Inflammatory macrophage (primary cell): ENCODE measurements around the gene LSR.
"Not testable (repeated sequence)": the region's sequence is repeated elsewhere in the genome, so short reads cannot be mapped to it uniquely, and the experiment has no call there.

Experiments
- DNase-seq, 2 donors: peaks; one replicate each; pipeline ENCODE4 v3.0.0-alpha.2; 2020 to 2022

LSR gene

DNA sequence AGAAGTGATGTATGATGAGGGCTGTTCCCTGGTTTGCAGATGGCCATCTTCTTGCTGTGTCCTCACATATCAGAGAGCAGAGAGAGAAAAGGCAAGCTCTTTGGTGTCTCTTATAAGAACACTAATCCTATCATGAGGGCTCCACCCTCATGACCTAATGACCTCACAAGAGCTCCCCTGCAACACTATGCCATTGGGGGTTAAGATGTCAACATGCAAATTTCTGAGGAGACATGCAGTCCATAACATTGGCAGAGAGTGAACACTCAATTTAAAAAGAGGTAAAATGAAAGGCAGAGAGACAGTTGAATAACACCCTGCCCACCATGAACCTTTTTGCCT lies 31.2 kb upstream of the LSR start:
- peak in 1 of 2 donors; percentile 71 for DNase-seq

DNA sequence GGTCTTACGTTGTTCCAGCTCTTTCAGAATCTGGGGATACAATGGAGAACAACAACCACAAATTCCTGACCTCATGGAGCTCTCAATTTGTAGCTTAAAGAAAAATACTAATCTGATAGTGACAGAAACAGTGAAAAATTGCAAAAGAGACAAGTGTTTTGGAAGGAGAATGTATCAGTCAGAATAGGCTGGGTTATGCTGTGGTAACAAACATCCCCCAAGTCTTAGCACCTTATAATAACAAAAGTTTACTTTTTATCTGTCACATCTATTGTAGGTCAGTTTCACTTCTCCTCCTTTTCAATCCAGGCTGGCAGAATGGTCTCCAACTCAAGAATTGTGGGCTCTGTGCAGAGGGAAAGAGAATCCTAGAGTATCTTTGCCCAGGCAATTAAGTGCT lies 29.8 kb upstream of the LSR start:
- no peak for DNase-seq

DNA sequence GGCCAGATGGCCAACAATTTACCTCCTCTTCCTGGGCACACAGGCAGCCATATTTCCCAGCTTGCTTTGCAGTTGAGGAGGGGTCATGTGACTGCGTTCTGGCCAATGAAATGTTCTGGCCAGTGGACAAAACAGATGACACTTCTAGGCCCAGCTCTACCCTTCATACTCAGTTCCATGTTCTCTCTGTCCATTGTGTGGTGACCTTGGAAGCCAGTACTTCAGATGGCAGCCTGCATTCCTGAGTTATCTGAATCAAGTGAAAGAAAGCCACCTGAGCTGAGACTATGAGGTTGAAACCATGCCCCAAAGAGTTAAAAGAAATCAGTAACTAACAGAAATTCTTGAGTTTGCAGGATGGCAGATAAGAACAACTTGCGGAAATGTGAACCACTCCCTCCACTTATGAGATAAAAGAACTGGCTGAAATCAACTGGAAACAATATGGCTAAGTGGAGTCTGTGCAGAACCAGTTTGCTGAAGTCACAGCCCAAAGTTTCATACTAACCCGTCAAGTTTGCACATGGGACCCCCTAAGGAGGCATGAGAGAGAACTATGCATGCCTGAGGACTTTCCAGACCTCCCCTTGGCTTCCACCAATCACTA lies 28.4 kb upstream of the LSR start:
- DNase-seq: no peak

DNA sequence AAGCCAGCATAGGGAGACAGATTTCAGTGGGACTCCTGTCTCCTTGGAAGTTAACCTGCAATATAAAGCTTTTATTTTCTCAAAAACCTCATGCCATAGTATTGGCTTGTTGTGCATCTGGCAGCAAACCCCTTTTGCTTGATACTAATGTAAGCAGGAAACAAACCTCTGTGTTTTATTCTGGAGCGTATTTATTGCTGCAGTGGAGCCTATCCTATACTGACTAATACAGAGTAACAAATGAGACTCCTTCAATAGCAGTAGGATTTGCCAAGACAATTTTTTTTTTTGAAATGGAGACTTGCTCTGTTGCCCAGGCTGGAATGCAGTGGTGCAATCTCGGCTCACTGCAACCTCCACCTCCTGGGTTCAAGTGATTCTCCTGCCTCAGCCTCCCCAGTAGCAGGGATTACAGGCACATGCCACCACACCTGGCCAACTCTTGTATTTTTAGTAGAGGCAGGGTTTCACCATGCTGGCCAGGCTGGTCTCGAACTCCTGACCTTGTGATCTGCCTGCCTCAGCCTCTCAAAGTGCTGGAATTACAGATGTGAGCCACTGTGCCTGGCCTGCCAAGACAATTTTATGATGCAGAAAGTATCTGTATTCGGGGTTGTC lies 27.7 kb upstream of the LSR start:
- DNase-seq: not testable (repeated sequence)

DNA sequence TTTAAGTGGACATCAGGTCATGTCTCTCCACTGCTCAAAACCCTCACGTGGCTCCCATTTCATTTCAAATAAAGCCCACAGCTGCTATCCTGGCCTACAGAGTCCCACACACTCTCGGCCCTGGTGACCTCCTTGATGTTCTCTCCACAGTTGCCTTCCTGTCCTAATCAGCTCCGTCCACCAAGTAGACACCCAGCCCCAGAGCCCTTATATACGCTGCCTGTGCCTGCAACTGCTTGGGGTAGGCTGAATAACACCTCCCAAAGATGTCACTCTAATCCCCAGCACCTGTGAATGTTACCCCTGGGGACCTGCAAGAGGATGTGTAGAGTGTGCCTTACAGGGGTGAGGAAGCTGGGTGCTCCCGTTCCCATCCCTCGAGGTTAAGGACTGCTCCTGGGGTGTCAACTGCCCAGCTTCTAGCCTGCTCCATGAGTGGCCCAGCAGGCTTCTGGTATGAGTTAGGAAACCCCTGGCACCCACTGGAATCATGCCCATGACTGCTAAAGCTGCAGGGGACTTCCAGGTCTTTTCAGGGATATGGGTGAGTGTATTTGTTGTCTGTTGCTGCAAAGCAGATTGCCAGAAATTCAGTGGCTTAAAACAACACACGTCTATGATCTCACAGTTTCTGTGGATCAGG lies 26.3 kb upstream of the LSR start:
- DNase-seq: peak in 1 of 2 donors; percentile 31

DNA sequence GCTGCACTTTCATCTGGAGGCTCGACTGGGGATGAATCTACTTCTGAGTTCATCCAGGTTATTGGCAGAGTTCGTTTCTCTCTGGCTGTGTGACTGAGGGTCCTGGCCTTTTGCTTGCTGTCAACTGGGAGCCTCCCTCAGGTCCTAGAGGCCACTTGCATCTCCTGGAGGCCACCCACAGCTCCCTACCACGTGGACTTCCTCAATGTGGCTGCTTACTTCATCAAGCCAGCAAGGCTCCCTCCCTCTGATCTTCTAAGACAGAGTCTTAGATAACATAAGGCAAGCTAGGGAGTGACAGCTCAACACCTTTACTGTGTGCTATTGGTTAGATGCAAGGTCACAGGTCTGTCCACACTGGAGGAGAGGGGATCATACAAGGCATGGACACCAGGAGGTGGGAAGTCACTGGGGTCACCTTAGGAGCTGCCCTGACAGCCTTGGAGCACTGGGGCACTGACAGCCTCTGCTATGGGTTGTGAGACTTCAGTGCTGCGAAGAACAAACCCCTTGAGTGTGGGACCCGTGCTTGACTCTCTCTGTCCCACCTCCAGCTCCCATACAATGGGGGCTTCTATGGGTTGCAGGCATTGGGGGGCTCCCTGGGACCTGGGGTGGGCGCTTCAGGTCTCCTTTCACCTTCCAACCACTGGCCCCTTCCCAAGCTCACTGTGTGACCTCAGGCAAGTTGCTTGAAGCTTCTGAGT lies 25.6 kb upstream of the LSR start:
- peak; percentile 83 to 92 for DNase-seq

DNA sequence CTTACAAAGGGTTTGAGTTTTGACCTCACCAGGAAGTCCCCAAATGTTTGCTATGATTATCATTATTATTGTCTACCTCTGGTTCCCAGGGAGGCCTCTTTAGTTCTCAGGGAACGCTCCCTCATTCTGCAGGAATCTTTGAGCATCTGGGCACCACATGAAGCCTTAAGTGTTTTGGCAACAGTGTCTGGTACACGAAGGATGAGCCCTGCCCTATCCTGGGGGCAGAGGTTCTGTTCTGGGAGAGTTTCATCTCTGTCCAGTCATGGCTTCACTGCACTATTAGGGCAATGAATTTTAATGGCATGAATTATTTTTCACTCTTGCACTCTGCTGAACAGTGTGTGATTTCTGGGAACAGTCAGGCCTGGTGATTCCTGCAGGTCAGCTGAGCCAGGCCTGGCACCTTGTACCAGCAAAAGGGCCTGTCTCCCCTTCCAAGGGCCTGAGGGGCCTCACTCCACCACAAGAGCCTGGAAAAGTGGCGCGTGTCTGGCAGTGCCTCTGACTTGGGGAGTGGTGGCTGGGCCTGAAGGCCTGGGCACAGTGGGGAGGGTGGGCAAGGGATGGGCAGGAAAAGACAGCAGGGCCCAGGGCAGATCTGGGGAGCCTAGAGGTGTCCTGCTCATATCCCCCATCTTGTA lies 24.8 kb upstream of the LSR start:
- no peak for DNase-seq

DNA sequence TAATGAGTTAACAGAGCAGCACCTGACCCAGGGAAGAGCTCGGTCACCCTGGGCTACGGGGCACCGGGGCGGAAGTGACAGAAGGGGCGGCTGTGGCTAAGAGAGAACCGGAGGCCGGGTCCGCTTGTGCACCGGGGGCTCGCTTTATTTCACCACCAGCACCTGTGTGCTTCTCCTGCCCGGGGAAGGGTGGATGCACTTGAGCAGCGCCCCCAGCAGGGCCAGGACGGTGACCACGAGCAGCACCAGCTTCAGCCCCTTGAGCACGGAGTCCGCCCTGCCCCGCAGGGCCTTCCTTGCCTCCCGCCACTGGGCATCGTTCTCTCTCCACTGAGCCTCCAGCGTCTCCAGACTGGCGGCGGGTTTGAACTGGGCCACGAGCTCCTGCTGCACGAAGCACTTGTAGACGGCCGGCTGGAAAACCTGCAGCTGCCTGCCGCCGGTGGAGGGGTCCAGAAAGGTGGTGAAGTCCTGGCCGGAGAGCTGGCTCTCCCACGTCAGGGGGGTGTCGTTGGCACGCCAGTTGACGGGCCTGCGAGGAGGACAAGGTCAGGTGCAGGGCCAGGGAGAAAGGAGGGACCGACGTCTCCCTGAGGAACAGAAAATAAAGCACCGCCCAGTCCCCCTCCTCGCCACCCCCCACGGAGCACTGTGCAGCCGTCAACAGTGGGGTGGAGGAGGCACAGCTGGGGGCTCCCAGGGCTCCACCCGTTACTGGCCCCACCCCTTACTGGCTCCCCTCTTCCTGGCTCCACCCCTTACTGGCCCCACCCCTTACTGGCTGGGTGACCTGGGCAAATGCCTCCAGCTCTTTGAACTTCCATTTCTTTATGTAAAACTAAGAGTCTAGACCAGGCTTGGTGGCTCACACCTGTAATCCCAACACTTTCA lies 23.9 kb upstream of the LSR start:
- DNase-seq: no peak

DNA sequence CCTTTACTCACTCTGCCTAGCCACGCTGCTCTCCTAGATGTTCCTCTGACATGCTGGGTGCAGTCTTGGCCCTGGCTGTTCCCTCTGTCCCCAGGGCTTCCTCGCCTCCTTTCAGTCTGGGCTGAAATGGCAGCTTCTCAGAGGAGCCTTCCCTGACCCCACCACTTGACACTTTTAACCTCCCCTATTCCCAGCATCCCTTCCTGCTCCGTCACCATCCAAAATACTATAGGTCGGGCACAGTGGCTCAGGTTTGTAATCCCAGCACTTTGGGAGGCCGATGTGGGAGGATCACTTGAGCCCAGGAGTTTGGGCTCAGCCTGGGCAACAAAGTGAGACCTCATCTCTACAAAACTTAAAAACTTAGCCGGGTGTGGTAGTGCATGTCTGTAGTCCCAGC lies 22.9 kb upstream of the LSR start:
- DNase-seq: no peak

DNA sequence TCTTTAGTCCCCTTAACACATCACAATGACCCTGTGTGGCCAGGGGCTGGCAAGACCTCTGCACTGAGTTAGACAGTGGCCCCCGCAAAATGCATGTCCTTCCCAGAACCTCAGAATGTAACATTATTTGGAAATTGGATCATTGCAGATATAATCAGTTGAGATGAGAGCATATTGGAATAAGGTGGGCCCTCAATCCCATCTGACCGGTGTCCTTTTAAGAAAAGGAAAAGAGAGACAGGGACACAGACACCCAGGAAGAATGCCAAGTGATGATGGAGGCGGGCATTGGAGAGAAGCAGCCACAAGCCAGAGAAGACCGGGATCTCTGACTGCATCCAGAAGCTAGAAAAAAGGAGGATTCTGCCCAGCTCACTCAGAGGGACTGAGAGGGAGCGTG lies 22.1 kb upstream of the LSR start:
- DNase-seq: no peak

DNA sequence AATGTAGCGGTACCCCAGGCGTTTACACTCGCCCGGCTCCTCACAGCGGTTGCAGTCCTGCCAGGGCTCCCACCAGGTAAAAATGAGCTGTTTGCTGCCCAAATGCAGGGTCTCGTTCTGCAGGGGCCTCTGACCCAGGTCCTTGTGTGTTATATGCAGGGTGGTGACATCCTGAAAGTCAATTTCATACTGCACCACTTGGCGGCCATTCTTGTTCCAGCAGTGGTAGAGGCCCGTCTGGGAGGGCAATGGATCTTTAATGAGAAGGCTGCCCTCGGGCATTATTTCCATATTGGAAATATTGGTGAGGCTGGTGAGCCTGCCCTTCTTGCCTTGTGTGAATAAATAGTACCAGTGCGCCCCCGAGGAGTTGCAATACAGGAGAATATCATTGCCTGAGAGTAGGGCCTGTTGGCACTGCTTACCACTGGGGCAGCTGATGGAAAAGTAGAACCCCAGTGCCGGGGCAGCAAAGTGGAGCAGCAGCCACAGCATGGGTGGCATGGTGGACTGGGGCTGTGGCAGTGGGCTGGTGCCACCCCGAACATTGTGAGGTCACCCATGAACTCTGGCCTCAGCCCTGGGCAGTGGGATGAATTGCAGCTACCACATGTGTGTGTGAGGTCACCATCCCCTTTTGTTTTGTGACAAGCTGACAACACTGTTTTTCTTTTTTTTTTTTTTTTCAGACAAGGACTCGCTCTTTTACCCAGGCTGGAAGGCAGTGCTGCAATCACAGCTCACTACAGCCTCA lies 20.4 kb upstream of the LSR start, which contains the start of gene FAM187B:
Gene FAM187B (minus strand): TSS at position 563 of the 754 bp plus-strand sequence. CDS start 59 bp downstream, at position 504.
- peak; percentile 81 to 94 for DNase-seq

DNA sequence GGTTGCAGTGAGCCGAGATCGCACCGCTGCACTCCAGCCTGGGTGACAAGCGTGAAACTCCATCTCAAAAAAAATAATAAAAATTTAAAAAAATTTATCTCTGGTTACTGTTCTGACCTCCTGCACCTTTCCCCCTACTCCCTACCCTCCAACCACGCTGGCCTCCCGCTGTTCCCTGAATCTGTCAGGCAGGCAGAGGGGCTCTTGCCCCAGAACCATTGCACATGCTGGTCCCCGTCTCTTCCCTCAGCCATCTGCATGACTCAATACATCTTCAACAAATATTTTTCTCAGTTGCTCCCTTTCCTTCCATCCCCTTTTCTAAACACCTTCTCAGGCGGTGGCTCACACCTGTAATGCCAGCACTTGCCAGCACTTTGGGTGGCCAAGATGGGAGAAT lies 19.2 kb upstream of the LSR start:
- no peak for DNase-seq

DNA sequence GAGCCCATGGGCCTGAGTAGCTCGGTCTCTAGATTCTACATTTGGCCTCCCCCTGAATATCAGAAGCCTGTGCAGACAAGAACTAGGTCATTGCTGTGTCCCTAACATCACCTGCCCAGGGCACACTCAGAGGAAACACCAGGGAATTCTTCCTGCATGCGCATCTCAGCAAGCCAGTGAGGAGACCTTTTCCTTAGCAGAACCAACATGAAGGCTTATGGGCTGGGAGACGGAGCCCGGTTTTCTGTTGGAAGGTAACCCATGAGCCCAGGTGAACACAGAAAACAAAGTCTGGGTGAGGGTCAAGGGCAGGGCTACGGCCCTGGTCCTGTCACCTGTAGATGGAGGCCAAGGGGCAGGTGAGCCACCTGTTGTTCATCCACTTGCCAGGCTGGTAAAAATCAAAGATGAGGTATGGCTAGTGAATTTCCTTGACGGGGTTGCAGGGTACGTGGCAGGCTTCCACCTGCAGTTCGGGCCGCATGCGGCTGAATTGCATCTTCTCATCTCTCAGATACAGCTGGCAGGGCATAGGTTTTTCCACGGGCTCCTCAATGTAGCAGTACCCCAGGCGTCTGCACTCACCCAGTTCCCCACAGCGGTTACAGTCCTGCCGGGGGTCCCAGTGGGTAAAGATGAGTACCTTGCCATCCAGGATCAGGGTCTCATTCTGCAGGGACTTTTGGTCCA lies 16.7 kb upstream of the LSR start:
- no peak for DNase-seq

DNA sequence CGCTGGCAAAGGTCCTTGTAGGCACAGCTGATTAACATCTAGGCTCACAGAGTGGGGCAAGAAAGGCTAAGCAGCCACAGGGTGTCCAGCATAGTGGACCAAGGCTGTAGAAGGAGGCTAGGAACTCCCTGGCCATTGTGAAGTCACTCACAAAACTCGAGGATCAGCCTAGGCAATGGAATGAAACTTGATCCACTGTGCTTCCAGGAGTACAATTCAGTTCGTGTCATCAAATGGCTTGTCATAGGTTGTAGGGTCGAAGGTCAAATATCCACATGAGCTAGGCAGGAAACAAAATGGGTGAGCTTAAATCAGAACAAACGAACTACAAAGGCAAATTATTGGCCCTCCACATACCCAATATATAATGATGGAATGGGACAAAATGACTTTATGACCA lies 15.9 kb upstream of the LSR start:
- DNase-seq: no peak

DNA sequence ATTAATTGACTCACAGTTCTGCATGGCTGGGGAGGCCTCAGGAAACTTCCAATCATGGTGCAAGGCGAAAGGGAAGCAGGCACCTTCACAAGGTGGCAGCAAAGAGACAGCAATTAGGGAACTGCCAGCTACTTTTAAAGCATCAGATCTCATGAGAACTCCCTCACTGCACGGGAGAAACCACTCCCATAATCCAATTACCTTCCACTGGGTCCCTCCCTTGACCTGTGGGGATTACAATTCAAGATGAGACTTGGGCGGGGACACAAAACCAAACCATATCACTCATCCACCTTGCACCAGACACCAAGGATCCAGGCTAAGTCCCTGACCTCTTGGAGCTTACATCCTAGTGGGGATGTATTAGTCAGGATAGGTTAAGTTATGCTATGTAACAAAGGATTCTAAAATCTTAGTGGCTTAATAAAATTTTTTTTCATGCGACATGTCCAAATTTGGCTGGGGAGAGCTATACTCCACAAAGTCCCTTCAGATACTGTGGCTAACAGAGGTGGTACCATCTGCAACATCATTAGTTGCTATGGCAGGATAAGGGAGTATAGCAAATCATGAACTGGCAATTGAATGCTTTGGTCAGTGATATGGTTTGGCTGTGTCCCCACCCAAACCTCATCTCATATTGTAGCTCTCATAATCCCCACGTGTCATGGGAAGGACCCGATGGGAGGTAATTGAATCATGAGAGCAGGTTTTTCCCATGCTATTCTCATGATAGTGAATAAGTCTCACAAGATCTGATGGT lies 12.0 kb upstream of the LSR start:
- no peak for DNase-seq

DNA sequence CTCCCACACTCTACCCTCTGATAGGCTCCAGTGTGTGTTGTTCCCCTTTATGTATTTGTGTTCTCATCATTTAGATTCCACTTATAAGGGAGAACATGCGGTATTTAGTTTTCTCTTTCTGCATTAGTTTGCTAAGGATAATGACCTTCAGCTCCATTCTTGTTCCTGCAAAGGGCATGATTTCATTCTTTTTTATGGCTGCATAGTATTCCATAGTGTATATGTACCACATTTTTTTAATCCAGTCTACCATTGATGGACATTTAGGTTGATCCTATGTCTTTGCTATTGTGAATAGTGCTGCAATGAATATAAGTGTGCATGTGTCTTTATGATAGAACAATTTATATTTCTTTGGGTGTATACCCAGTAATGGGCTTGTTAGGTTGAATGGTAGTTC lies 9.2 kb upstream of the LSR start:
- DNase-seq: not testable (repeated sequence)

DNA sequence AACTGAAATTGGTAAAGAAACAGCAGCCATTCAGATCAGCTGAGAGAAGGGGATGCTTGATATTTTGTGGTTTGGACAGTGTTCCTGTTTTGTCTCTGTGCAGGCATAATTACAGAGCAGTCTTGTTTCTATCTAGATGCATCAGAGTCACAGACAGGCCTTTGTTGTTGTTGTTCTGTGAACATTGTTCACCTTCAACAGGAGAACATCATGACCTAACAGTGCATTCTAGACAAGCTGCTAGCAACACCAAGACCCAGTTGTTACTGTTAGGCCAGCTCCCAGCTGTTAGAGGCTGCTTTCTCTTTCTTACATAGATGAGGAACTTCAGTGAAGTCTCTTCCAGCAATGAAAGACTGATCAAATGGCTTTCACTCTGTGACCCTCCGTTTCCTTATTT lies 8.5 kb upstream of the LSR start:
- DNase-seq: peak; percentile 51 to 70

DNA sequence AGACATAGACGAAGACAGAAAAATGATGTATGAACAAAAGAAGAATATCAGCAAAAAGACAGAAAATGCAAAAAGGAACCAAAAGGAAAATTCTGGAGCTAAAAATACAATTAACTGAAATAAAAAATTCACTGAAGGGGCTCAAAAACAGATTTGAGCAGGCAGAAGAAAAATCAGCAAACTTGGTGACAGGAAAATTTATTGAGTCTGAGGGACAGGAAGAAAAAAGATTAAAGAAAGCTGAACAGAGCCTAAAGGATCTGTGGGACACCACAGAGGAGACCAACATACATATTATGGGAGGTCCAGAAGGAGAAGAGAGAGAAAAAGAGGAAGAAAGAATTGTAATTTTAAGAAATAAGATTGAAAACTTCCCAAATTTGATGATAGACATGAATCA lies 7.4 kb upstream of the LSR start:
- peak in 1 of 2 donors; percentile 2 for DNase-seq

DNA sequence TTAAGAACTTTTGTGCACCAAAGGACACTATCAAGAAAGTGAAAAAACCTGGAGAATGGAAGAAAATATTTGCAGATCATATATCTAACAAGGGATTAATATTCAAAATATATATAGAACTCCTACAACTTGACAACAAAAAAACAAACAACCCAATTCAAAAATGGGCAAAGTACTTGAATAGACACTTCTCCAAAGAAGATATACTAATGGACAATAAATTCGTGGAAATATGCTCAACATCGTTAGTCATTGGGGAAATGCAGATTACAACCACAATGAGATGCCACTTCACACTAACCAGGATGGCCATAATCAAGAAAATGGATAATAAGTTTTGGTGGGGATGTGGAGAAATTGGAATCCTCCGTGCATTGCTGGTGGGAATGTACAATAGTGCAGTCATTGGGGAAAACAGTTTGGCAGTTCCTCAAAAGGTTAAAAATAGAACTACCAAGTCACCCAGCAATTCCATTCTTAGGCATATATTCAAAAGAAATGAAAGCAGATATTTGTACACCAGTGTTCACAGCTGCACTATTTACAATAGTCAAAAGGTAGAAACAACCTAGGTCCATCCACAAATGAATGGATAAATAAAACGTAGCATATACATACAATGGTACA lies 2.2 kb upstream of the LSR start:
- peak in 1 of 2 donors; percentile 3 for DNase-seq
